Stomach (tissue), 9 donors: Measurements from ENCODE around the gene E4F1. TPM values are rescaled to one million over a fixed set of nuclear protein-coding genes. Genes with fewer than 3 reads are reported as not detected.

Source experiments
- DNase-seq, 2 donors: peaks; one replicate each; pipeline versions ENCODE4 v3.0.0 to v3.0.0-alpha.2; 2013 to 2019
- H3K27ac ChIP-seq, 5 donors: fragments of 200-600 bp in 4 of 5; sonication (generic) in 4 of 5; one replicate each; pipeline ENCODE4 v1.5.1; 2013 to 2019; ENCODE audit warnings: mild to moderate bottlenecking in 1 of 5, moderate library complexity in 1 of 5
- H3K27me3 ChIP-seq, 3 donors: fragments of 200-600 bp; sonication (generic); one replicate each; pipeline ENCODE4 v1.5.1; 2017 to 2019; ENCODE audit warnings: mixed run types in 1 of 3
- H3K36me3 ChIP-seq, 4 donors: fragments of 200-600 bp; sonication (generic); 1 replicate in 3 of 4; 2 replicates in 1 of 4; pipeline ENCODE4 v1.5.1; 2016 to 2019
- H3K4me1 ChIP-seq, 4 donors: fragments of 200-600 bp; sonication (generic); one replicate each; pipeline ENCODE4 v1.5.1; 2016 to 2019
- H3K4me3 ChIP-seq, 4 donors: fragments of 200-600 bp; sonication (generic) in 3 of 4; one replicate each; pipeline ENCODE4 v1.5.1; 2016 to 2019; ENCODE audit warnings: mild to moderate bottlenecking in 1 of 4
- H3K9me3 ChIP-seq, 4 donors: fragments of 200-600 bp; sonication (generic); one replicate each; pipeline ENCODE4 v1.5.1; 2016 to 2019
- EP300 ChIP-seq: sonication (generic); formaldehyde crosslinking; IDR thresholded peaks from one replicate; pipeline ENCODE4 v1.6.1; 2017; ENCODE audit warnings: antibody characterized with exemption
- POLR2A ChIP-seq, 4 donors: fragments of 450-650 bp; IDR thresholded peaks; one replicate each; pipeline ENCODE4 v1.6.1; 2016; ENCODE audit warnings: antibody characterized with exemption in 4 of 4, control low read depth in 2 of 4, mild to moderate bottlenecking in 1 of 4, moderate library complexity in 1 of 4
- POLR2AphosphoS5 ChIP-seq, 3 donors: sonication (generic); formaldehyde crosslinking; IDR thresholded peaks; one replicate each; pipeline ENCODE4 v1.6.1; 2016; ENCODE audit warnings: antibody characterized with exemption in 3 of 3
- WGBS, 5 donors: extraction: QIAGEN DNeasy Blood & Tissue Kit in 3 of 5; methylation state at CpG; one replicate each; pipeline versions ENCODE4 v1.1.5 to v1.1.7; 2013 to 2018; 5-methylcytosine and 5-hydroxymethylcytosine counted together
- intact Hi-C: fragments of 100-400 bp; cut with DNase I; formaldehyde crosslinking; loops from one replicate; pipeline ENCODE4 v1.15.1; 2023; ENCODE audit warnings: low total_unique reads
- polyA plus RNA-seq, 3 donors: library from polyadenylated mRNA; stranded (reverse); fragments of 200-250 nt; gene quantifications; one replicate each; pipeline ENCODE4 v1.2.3, GENCODE V29; 2013
- total RNA-seq, 5 donors: library from RNA; depleted of rRNA; stranded (reverse); fragments of >200 nt; gene quantifications; one replicate each; pipeline versions ENCODE4 v1.1.0 to v1.2.3, GENCODE V29; 2014 to 2016
- TF ChIP-seq, protein P1 (sequence below), 7 experiments: fragments of 450-650 bp in 4 of 7; fragments of 200-600 bp in 3 of 7; sonication (generic) in 3 of 7; IDR thresholded peaks; one replicate each; pipeline ENCODE4 v1.5.1; 2016 to 2019; ENCODE audit warnings: antibody characterized with exemption in 7 of 7, control low read depth in 2 of 7, mild to moderate bottlenecking in 1 of 7
- donor health status: healthy with polysubstance abuse.
- donor health status: Bipolar disorder and iron deficiency.
- donor health status: healthy.

Gene E4F1
- total and polyA plus RNA-seq, 8 donors: 12.7 to 114 (median 35.6) TPM

DNA sequence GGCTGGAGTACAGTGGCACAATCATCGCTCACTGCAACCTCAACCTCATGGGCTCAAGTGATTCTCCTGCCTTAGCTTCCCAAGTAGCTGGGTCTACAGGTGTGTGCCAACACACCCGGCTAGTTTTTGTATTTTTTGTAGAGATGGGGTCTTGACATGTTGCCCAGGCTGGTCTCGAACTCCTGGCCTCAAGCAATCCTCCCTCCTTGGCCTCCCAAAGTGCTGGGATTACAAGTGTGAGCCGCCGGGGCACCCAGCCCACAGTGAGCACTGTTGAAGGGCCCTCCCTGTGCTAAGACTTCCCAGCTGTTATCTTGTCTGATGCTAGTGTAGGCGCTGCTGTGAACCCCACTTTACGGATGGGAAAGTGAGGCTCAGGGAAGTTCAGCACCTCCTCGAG lies 35.0 kb upstream of the E4F1 start:
- 87 to 96% (median 92%) methylated on average over 6 to 8 of the region's 8 CpGs for WGBS, 5 donors
- H3K9me3 ChIP-seq: no peaks in the 10 kb centered on the region
- TF ChIP-seq POLR2A (IDR thresholded peaks at IDR 0.05) (no peak), EP300 (no peak), POLR2AphosphoS5 (IDR thresholded peaks at IDR 0.05) (no peak)
- TF ChIP-seq, protein P1, sequence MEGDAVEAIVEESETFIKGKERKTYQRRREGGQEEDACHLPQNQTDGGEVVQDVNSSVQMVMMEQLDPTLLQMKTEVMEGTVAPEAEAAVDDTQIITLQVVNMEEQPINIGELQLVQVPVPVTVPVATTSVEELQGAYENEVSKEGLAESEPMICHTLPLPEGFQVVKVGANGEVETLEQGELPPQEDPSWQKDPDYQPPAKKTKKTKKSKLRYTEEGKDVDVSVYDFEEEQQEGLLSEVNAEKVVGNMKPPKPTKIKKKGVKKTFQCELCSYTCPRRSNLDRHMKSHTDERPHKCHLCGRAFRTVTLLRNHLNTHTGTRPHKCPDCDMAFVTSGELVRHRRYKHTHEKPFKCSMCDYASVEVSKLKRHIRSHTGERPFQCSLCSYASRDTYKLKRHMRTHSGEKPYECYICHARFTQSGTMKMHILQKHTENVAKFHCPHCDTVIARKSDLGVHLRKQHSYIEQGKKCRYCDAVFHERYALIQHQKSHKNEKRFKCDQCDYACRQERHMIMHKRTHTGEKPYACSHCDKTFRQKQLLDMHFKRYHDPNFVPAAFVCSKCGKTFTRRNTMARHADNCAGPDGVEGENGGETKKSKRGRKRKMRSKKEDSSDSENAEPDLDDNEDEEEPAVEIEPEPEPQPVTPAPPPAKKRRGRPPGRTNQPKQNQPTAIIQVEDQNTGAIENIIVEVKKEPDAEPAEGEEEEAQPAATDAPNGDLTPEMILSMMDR (IDR thresholded peaks at IDR 0.05): no peak
- H3K4me3 ChIP-seq: no peak overlapping the region
- no peak for DNase-seq
- no peaks in the 10 kb centered on the region for H3K4me1 ChIP-seq
- H3K27ac ChIP-seq: no peak overlapping the region
- intact Hi-C loops: no loop called here
- H3K36me3 ChIP-seq: no peaks in the 10 kb centered on the region
- H3K27me3 ChIP-seq: peaks cover 0 to under 1% (median 0%) of the 10 kb centered on the region in 3 donors

DNA sequence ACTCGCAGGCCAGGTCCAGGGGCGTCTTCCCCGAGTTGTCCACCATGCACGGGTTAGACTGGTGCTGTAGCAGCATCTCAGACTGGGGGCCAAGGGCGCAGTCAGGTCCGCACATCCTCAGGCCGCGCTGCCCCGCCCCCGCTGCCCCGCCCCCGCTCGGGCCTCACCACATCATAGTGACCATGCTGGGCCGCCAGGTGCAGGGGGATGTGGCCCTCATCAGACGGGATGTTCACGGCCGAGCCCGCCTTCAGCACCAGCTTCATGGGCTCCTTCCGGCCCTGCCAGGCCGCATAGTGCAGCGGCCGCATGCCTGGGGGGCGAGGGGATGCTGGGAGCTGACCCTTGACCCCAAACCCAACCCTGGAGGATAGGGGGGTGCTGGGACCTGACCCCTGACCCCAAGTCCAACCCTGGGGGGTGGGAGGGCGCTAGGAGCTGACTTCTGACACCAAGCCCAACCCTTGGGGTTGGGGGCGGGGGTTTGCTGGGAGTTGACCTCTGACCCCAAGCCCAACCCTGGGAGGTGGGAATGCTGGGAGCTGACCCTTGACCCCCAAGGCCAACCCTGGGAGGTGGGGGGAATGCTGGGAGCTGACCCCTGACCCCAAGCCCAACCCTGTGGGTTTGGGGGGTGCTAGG lies 34.0 kb upstream of the E4F1 start:
- Histone ChIP-seq H3K27ac (no peak overlapping the region), H3K4me3 (no peak overlapping the region), H3K4me1 (no peaks in the 10 kb centered on the region), H3K36me3 (no peaks in the 10 kb centered on the region), H3K9me3 (no peaks in the 10 kb centered on the region), H3K27me3 (peaks cover 0 to 11% (median 4%) of the 10 kb centered on the region in 3 donors)
- DNase-seq: no peak
- TF ChIP-seq POLR2A (IDR thresholded peaks at IDR 0.05) (no peak), POLR2AphosphoS5 (IDR thresholded peaks at IDR 0.05) (no peak), EP300 (no peak)
- TF ChIP-seq, protein P1 (IDR thresholded peaks at IDR 0.05): no peak
- intact Hi-C loops: no loop called here
- 84 to 90% (median 86%) methylated on average over 8 to 25 of the region's 25 CpGs for WGBS, 5 donors

DNA sequence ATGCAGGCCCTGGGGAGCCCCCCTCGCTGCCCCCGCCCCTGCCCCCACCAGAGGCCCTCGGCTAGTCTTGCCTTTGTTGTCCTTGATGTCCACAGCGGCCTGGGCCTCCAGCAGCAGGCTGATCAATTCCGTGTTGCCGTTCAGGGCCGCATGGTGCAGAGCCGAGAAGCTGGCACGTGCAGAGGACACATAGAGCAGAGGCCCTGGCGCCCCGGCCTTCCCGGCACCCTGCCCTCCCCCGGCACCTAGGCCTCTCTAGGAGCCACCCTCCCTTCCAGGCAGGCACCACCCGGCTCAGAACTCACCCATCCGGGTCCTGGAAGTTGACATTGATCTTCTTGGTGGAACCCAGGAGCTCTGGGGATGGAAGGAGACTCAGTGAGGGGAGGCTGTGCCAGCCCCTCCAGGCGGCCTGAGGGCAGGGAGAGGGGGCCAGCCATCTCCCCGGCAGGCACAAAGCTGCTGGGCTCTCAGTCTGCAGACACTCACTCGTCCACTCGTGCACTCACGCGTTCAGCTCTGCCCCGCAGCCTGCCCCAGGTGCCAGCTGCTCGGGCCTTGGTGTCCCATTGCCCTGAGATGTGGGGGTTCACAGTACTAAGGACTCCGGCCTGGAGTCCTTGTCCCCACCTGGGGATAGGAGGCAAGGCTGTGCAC lies 33.3 kb upstream of the E4F1 start:
- no peaks in the 10 kb centered on the region for H3K9me3 ChIP-seq
- H3K36me3 ChIP-seq: no peaks in the 10 kb centered on the region
- WGBS, 5 donors: 74 to 82% (median 79%) methylated on average over 14 to 24 of the region's 24 CpGs
- TF ChIP-seq EP300: no peak
- no peak for TF ChIP-seq POLR2A (IDR thresholded peaks at IDR 0.05)
- TF ChIP-seq POLR2AphosphoS5 (IDR thresholded peaks at IDR 0.05): no peak
- TF ChIP-seq, protein P1 (IDR thresholded peaks at IDR 0.05): no peak
- H3K4me1 ChIP-seq: peaks cover 2 to 7% (median 3%) of the 10 kb centered on the region in 4 donors
- intact Hi-C loops: loop anchor here (10.0 kb wide), 1 partner anchor 305 kb away; no protein-coding TSS in a partner anchor
- no peak overlapping the region for H3K27ac ChIP-seq
- no peak overlapping the region for H3K4me3 ChIP-seq
- no peak for DNase-seq
- peaks cover 0 to 18% (median 12%) of the 10 kb centered on the region in 3 donors for H3K27me3 ChIP-seq

DNA sequence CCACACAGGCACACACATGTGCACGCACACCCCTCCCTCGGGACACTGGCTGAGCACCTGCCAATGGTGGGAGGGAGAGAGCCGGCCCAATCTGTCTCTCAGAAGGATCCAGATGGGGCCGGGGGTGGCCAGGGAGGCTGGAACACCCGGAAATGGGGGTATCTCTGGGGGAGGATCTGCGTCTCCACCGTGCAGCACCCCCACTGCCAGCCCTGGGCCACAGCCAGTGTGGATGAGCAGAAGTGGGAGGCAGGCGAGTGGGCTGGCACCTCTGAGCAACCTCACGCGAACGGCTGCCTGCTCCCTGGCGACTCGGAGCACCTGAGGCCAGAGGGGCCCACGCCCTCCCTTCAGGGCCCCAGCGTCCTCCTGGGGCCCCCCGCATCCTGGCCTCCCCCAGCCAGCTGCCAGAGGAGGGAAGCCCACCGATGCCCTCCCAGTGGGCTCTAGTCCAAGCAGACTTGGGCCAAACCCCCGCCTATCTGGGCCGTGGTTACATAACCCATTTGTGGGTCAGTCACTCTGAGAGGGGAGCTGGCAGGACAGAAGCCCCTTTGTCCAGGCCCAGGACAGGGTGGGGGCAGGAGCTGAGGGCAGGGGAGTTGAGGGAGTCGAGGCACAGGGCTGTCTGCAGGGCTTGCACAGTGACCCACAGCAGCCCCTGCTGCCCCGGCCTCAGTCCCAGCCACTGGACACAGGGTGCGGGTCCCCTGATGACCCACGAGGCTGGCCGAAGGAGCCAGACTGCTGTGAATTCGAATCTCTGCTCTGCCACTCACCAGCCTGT lies 32.5 kb upstream of the E4F1 start:
- TF ChIP-seq EP300: no peak
- no peak for TF ChIP-seq POLR2A (IDR thresholded peaks at IDR 0.05)
- TF ChIP-seq, protein P1 (IDR thresholded peaks at IDR 0.05): no peak
- TF ChIP-seq POLR2AphosphoS5 (IDR thresholded peaks at IDR 0.05): no peak
- DNase-seq: no peak
- 75 to 80% (median 76%) methylated on average over 16 to 25 of the region's 25 CpGs for WGBS, 5 donors
- Histone ChIP-seq H3K4me3 (no peak overlapping the region), H3K27me3 (peaks cover 0 to 25% (median 19%) of the 10 kb centered on the region in 3 donors), H3K27ac (no peak overlapping the region), H3K9me3 (no peaks in the 10 kb centered on the region), H3K4me1 (peaks cover 9 to 14% (median 10%) of the 10 kb centered on the region in 4 donors), H3K36me3 (no peaks in the 10 kb centered on the region)
- intact Hi-C loops: loop anchor here (10.0 kb wide), 1 partner anchor 304 kb away; no protein-coding TSS in a partner anchor
